ENCODE measurements around the gene DENND1A. TPM values are rescaled to one million over a fixed set of nuclear protein-coding genes. Genes with fewer than 3 reads are reported as not detected.

Gene DENND1A
- total RNA-seq, 1 donor from 2014 or later: 37.3 TPM

DNA sequence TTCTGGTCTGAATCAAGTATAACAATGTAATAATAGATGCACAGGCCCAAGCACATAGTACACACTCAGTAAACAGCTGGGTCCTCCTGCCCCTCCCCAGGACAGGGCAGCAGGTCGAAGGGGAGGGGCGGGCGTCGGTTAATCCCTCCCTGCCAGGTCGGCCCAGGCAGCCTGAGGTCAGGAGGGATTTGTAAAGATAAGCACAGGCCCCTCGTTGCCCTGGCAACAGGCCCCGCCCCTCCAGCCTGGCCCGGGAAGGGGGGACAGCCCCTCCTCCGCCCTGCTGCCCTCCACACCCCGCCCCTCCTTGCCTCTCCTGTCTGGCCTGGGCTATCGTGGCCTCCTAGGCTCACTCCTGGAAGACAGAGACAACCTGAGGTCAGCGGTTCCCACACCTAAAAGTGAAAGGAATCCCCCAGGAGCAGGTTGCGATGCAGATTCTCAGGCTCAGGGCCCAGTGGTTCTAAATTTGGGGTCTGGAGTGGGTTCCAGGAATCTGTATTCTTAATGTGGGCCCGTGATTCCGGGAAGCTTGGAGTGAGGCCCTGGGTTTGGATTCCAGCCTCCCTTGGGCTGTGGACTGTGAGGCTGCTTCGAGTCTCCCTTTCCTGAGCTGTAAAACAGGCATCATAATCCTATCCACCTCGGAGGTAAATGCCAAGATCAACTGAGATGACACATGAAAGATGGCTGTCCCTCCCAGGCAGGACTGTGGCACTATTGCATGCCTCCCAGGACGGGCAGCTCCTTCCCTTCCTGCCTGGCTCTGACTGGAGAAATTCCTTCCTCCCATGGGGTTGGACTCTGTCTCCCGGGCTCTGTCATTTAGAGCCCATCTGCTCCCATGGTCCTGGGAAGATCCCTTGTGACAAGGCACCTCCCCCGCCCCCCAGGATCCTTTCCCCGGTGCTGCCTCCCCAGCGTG is 569.5 kb downstream of the DENND1A start:
- H3K27ac ChIP-seq: no peak overlapping the region
- intact Hi-C loops (cut with DNase I): no loop called here

DNA sequence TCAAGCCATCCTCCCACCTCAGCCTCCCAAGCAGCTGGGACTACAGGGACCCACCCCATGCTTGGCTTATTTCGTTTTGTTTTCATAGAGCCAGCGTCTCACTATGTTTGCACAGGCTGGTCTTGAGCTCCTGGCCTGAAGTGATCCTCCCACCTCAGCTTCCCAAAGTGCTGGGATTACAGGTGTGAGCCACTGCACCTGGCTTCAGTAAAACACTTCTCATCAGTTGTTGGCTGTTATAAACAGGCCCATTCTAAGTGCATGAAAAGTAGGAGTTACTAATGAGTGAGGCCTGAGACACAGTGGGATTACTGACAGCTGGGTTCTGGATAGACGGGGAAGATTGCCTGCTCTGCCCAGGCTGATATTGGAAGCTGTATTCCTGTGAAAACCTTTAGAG is 570.4 kb downstream of the DENND1A start:
- TF ChIP-seq, protein P1, sequence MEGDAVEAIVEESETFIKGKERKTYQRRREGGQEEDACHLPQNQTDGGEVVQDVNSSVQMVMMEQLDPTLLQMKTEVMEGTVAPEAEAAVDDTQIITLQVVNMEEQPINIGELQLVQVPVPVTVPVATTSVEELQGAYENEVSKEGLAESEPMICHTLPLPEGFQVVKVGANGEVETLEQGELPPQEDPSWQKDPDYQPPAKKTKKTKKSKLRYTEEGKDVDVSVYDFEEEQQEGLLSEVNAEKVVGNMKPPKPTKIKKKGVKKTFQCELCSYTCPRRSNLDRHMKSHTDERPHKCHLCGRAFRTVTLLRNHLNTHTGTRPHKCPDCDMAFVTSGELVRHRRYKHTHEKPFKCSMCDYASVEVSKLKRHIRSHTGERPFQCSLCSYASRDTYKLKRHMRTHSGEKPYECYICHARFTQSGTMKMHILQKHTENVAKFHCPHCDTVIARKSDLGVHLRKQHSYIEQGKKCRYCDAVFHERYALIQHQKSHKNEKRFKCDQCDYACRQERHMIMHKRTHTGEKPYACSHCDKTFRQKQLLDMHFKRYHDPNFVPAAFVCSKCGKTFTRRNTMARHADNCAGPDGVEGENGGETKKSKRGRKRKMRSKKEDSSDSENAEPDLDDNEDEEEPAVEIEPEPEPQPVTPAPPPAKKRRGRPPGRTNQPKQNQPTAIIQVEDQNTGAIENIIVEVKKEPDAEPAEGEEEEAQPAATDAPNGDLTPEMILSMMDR (IDR thresholded peaks at IDR 0.05): no peak
- H3K4me1 ChIP-seq: no peaks in the 10 kb centered on the region
- intact Hi-C loops (cut with DNase I): loop anchor here (10.0 kb wide), 2 partner anchors 335 to 895 kb away; no protein-coding TSS in a partner anchor

More for the DNA sequence above, 569.5 kb downstream of the DENND1A start:
- Histone ChIP-seq H3K27me3 (no peaks in the 10 kb centered on the region), H3K36me3 (no peaks in the 10 kb centered on the region), H3K4me1 (no peaks in the 10 kb centered on the region), H3K9me3 (no peaks in the 10 kb centered on the region), H3K4me3 (no peak overlapping the region)
- no peak for DNase-seq (ENCODE audit: low spot score in 2 of 2)
- TF ChIP-seq, protein P1 (IDR thresholded peaks at IDR 0.05): no peak

DNA sequence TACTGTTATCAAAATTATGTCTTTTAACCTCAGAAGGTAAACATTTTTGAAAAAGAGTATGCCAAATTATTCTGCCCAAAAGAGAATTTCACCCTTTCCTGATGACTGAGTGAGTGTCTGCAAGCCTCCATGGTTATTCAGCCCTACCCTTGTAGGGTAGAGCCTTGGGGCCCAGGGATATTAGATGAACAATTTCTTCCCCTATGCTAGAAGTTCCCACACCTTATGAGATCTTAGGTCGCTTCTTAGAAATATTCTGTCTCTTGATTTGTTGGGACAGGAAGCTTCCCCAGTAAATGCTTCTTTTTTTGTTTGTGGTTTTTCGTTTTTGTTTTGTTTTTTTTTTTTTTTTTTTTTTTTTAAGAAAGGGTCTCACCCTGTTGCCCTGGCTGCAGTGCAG is 570.8 kb downstream of the DENND1A start:
- no peak overlapping the region for H3K27ac ChIP-seq

More for the DNA sequence above, 570.4 kb downstream of the DENND1A start:
- Histone ChIP-seq H3K36me3 (no peaks in the 10 kb centered on the region), H3K27me3 (no peaks in the 10 kb centered on the region), H3K9me3 (no peaks in the 10 kb centered on the region), H3K27ac (no peak overlapping the region), H3K4me3 (no peak overlapping the region)
- DNase-seq (ENCODE audit: low spot score in 2 of 2): no peak

DNA sequence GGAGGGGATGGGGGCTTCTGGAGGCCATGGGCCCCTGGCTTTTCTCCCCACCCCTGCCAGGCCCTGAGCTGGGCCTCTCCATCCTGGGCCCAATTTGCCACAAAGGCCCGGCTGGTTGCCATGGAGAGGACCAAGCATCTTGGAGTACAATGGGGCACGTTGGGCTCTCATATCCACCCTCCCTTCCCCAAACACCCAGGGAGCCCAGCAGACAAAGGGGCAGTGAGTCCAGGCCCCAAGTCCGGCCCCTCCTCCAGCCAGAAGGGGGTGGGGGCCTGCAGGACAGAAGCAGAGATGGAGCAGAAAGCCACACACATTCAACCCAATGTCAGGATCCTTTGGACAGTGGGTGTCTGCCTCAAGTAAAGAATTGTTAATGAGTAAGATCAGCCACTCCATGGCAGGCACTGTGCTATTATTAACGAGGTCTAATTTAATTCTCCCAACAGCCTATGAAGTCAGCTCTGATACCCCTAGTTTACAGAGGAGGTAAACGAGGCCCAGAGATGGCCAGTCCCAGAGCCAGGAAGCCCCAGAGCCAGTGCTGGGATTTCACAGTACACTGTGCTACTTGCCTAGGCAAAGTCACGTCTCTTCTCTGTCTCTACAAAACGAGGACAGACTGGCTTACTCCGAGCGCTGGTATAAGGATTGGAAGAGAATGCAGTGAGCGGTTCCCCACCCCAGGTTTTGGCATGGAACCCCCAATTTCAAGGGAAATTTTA is 571.6 kb downstream of the DENND1A start:
- no peak overlapping the region for H3K4me3 ChIP-seq
- H3K27ac ChIP-seq: no peak overlapping the region
- H3K27me3 ChIP-seq: no peaks in the 10 kb centered on the region
- intact Hi-C loops (cut with DNase I): loop anchor here (10.0 kb wide), 2 partner anchors 334 to 894 kb away; no protein-coding TSS in a partner anchor
- H3K36me3 ChIP-seq: no peaks in the 10 kb centered on the region
- TF ChIP-seq, protein P1 (IDR thresholded peaks at IDR 0.05): no peak
- no peaks in the 10 kb centered on the region for H3K4me1 ChIP-seq
- no peaks in the 10 kb centered on the region for H3K9me3 ChIP-seq
- no peak for DNase-seq (ENCODE audit: low spot score in 2 of 2)

More for the DNA sequence above, 570.8 kb downstream of the DENND1A start:
- Histone ChIP-seq H3K36me3 (no peaks in the 10 kb centered on the region), H3K4me1 (no peaks in the 10 kb centered on the region), H3K4me3 (no peak overlapping the region), H3K27me3 (no peaks in the 10 kb centered on the region), H3K9me3 (no peaks in the 10 kb centered on the region)
- TF ChIP-seq, protein P1 (IDR thresholded peaks at IDR 0.05): no peak
- DNase-seq (ENCODE audit: low spot score in 2 of 2): no peak
- intact Hi-C loops (cut with DNase I): loop anchor here (10.0 kb wide), 2 partner anchors 334 to 894 kb away; no protein-coding TSS in a partner anchor

DNA sequence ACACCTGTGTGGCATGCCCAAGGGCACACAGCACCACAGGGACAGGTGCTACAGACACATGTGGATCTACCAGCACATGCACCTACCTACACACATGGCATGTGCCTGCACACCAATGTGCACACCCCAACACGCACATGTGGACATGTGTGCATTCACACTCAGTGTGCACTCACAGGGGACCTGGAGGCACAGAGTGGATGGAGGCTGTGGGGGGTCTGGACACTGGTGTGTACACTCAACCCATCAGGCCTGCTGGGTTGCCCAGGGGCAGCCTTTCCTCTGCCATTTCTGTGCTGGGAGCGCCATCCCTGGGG is 572.2 kb downstream of the DENND1A start:
- TF ChIP-seq, protein P1 (IDR thresholded peaks at IDR 0.05): no peak
- Histone ChIP-seq H3K4me1 (no peaks in the 10 kb centered on the region), H3K4me3 (no peak overlapping the region), H3K9me3 (no peaks in the 10 kb centered on the region), H3K27ac (no peak overlapping the region), H3K27me3 (no peaks in the 10 kb centered on the region), H3K36me3 (no peaks in the 10 kb centered on the region)
- intact Hi-C loops (cut with DNase I): loop anchor here (10.0 kb wide), 2 partner anchors 333 to 893 kb away; no protein-coding TSS in a partner anchor
- no peak for DNase-seq (ENCODE audit: low spot score in 2 of 2)

All from ascending aorta (tissue), 2 donors.